HEK293 (cell line): ENCODE results near the gene DDRGK1.
A peak's percentile ranks its signal among the peaks of the same experiment; 100 is the strongest.

ENCODE experiments used
- CTCF ChIA-PET: fragments of 350-600 bp; formaldehyde crosslinking; extraction: SDS; loops from one replicate; lab custom pipeline; 2021; ENCODE audit warnings: antibody characterized with exemption; lab: Yijun Ruan, JAX
- POLR2A ChIA-PET: fragments of 300-600 bp; formaldehyde crosslinking; extraction: SDS; loops from one replicate; lab custom pipeline; 2020; ENCODE audit warnings: antibody characterized with exemption, inconsistent platforms; lab: Yijun Ruan, JAX
- H3K27ac ChIP-seq: fragments of 200-500 bp; sonication (Bioruptor generic); 2 replicates; pipeline ENCODE4 v1.5.1; 2014; ENCODE audit warnings: low read depth, low read length, control low read depth, inconsistent platforms; ENCODE audit errors: extremely low read depth
- H3K36me3 ChIP-seq, 2 experiments: fragments of 200-500 bp in 1 of 2; sonication (Bioruptor generic) in 1 of 2; 1 replicate in 1 of 2; 2 replicates in 1 of 2; pipeline ENCODE4 v1.5.1; 2014 to 2017; ENCODE audit warnings: inconsistent platforms in 2 of 2, low read length in 2 of 2; ENCODE audit not compliant: control insufficient read depth in 2 of 2, insufficient read depth in 1 of 2
- H3K4me1 ChIP-seq: fragments of 200-500 bp; sonication (Bioruptor generic); 2 replicates; pipeline ENCODE4 v1.5.1; 2014; ENCODE audit warnings: mild to moderate bottlenecking, low read length, inconsistent platforms; ENCODE audit not compliant: control insufficient read depth, insufficient read depth
- H3K4me3 ChIP-seq: 2 replicates; pipeline ENCODE4 v1.5.1; 2011; ENCODE audit warnings: low read depth, mild to moderate bottlenecking, control low read depth, low read length, moderate library complexity
- H3K9me3 ChIP-seq: fragments of 200-500 bp; sonication (Bioruptor generic); 2 replicates; pipeline ENCODE4 v1.5.1; 2014; ENCODE audit warnings: low read depth, low read length, inconsistent platforms; ENCODE audit not compliant: control insufficient read depth, insufficient read depth
- EGR2 ChIP-seq: fragments of 450-650 bp; formaldehyde crosslinking; IDR thresholded peaks from 2 replicates; pipeline ENCODE4 v1.5.1; 2016; ENCODE audit warnings: low read depth, missing biosample characterization, missing genetic modification characterization
- GFI1B ChIP-seq: fragments of 450-650 bp; formaldehyde crosslinking; IDR thresholded peaks from 2 replicates; pipeline ENCODE4 v1.5.1; 2016; ENCODE audit warnings: missing biosample characterization, missing genetic modification characterization
- GLIS1 ChIP-seq: fragments of 450-650 bp; formaldehyde crosslinking; IDR thresholded peaks from 2 replicates; pipeline ENCODE4 v1.5.1; 2016; ENCODE audit warnings: missing biosample characterization, missing genetic modification characterization
- HIC1 ChIP-seq: fragments of 450-650 bp; formaldehyde crosslinking; IDR thresholded peaks from 2 replicates; pipeline ENCODE4 v1.5.1; 2016; ENCODE audit warnings: missing biosample characterization, missing genetic modification characterization
- PATZ1 ChIP-seq: fragments of 450-650 bp; formaldehyde crosslinking; IDR thresholded peaks from 2 replicates; pipeline ENCODE4 v1.5.1; 2016; ENCODE audit warnings: missing biosample characterization, missing genetic modification characterization
- TRIM28 ChIP-seq: IDR thresholded peaks from 2 replicates; pipeline ENCODE4 v1.6.1; 2011; ENCODE audit warnings: low read length, control low read depth, borderline replicate concordance
- ZFP3 ChIP-seq: fragments of 450-650 bp; formaldehyde crosslinking; IDR thresholded peaks from 2 replicates; pipeline ENCODE4 v1.5.1; 2016; ENCODE audit warnings: low read depth, missing biosample characterization, missing genetic modification characterization
- ZNF133 ChIP-seq: fragments of 450-650 bp; formaldehyde crosslinking; IDR thresholded peaks from 2 replicates; pipeline ENCODE4 v1.5.1; 2016; ENCODE audit warnings: missing biosample characterization, missing genetic modification characterization
- ZNF391 ChIP-seq: fragments of 450-650 bp; formaldehyde crosslinking; IDR thresholded peaks from 2 replicates; pipeline ENCODE4 v1.5.1; 2016; ENCODE audit warnings: low read depth, missing biosample characterization, missing genetic modification characterization, borderline replicate concordance
- ZNF423 ChIP-seq: fragments of 450-650 bp; formaldehyde crosslinking; IDR thresholded peaks from 2 replicates; pipeline ENCODE4 v1.5.1; 2016; ENCODE audit warnings: missing biosample characterization, missing genetic modification characterization
- ZNF544 ChIP-seq: fragments of 450-650 bp; formaldehyde crosslinking; IDR thresholded peaks from 2 replicates; pipeline ENCODE4 v1.5.0; 2017; ENCODE audit warnings: missing biosample characterization, missing genetic modification characterization
- ZNF600 ChIP-seq: fragments of 450-650 bp; formaldehyde crosslinking; IDR thresholded peaks from 2 replicates; pipeline ENCODE4 v1.5.1; 2016; ENCODE audit warnings: missing biosample characterization, missing genetic modification characterization
- ZSCAN16 ChIP-seq: fragments of 450-650 bp; formaldehyde crosslinking; IDR thresholded peaks from 2 replicates; pipeline ENCODE4 v1.5.1; 2016; ENCODE audit warnings: missing biosample characterization, missing genetic modification characterization
- ZXDB ChIP-seq: fragments of 450-650 bp; formaldehyde crosslinking; IDR thresholded peaks from 2 replicates; pipeline ENCODE4 v1.5.1; 2016; ENCODE audit warnings: missing biosample characterization, missing genetic modification characterization
- TF ChIP-seq, protein P1 (sequence below): fragments of 450-650 bp; formaldehyde crosslinking; IDR thresholded peaks from 2 replicates; pipeline ENCODE4 v1.5.1; 2016; ENCODE audit warnings: missing biosample characterization, missing genetic modification characterization
- TF ChIP-seq, protein P2 (sequence below): fragments of 450-650 bp; formaldehyde crosslinking; IDR thresholded peaks from 2 replicates; pipeline ENCODE4 v1.5.1; 2017; ENCODE audit warnings: missing biosample characterization, missing genetic modification characterization
- TF ChIP-seq, protein P3 (sequence below): fragments of 450-650 bp; formaldehyde crosslinking; IDR thresholded peaks from 2 replicates; pipeline ENCODE4 v1.5.1; 2017; ENCODE audit warnings: missing biosample characterization, missing genetic modification characterization
- TF ChIP-seq, protein P4 (sequence below): fragments of 450-650 bp; formaldehyde crosslinking; IDR thresholded peaks from 2 replicates; pipeline ENCODE4 v1.5.1; 2017; ENCODE audit warnings: missing biosample characterization, missing genetic modification characterization

DDRGK1 gene

DNA sequence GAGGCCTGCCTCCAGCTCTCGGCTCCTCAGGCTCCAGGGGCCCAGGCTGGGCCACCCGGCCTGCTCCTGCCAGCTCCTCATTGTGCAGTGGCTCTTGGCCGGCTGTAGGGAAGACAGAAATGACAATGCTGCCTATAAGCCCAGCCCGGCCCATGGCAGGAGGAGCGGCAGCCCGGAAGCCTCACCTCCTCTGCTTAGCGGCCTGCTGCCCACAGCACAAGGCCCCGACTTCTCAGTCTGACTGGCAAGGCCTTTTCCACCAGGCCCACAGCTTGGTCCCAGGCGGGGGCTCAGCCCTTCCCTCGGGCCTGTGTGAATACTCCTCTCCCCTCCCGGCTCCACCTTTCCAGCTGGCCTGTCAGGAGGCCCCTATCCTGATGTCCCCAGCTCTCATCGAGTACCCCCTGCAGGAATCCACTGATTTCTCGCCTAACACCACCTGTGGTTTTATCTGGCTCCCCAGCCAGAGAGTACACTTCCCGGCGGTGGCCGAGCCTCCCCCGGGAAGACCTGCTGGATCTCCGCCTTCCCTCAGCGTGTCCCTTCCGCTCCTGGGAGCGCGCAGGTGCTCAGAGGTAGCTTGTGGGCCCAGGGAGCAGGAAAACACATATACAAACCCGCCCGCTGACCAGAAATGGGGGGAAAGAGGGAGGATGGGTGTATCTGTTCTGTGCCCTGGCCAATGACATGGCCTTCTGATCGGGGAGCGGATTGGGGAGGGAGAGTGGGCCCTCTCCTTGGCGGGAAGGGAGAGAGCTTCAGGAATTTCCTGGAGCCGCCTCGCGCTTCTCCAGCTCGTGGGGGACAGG lies 963 bp downstream of the DDRGK1 start (continued):
- TF ChIP-seq, protein P1, sequence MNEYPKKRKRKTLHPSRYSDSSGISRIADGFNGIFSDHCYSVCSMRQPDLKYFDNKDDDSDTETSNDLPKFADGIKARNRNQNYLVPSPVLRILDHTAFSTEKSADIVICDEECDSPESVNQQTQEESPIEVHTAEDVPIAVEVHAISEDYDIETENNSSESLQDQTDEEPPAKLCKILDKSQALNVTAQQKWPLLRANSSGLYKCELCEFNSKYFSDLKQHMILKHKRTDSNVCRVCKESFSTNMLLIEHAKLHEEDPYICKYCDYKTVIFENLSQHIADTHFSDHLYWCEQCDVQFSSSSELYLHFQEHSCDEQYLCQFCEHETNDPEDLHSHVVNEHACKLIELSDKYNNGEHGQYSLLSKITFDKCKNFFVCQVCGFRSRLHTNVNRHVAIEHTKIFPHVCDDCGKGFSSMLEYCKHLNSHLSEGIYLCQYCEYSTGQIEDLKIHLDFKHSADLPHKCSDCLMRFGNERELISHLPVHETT (tag by site-specific recombination) = no peak
- TF ChIP-seq ZNF133 (tag by site-specific recombination) = no peak

GRCh38 chr20:3202965-3203314 lies 1.5 kb downstream of the DDRGK1 start:
- peaks cover 3% of the 10 kb centered on the region; the same call in 1 of the 2 replicates for H3K4me1 ChIP-seq
- 0 out of 2 replicates have a peak, but pooled peaks have one; percentile 43 for TF ChIP-seq EGR2 (tag by site-specific recombination)
- peak; percentile 54 for TF ChIP-seq PATZ1 (tag by site-specific recombination)
- TF ChIP-seq, protein P2, sequence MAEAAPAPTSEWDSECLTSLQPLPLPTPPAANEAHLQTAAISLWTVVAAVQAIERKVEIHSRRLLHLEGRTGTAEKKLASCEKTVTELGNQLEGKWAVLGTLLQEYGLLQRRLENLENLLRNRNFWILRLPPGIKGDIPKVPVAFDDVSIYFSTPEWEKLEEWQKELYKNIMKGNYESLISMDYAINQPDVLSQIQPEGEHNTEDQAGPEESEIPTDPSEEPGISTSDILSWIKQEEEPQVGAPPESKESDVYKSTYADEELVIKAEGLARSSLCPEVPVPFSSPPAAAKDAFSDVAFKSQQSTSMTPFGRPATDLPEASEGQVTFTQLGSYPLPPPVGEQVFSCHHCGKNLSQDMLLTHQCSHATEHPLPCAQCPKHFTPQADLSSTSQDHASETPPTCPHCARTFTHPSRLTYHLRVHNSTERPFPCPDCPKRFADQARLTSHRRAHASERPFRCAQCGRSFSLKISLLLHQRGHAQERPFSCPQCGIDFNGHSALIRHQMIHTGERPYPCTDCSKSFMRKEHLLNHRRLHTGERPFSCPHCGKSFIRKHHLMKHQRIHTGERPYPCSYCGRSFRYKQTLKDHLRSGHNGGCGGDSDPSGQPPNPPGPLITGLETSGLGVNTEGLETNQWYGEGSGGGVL (tag by site-specific recombination) = peak; percentile 84
- TF ChIP-seq TRIM28 = no peak
- no peak for TF ChIP-seq HIC1 (tag by site-specific recombination)
- TF ChIP-seq ZNF544 = no peak
- TF ChIP-seq ZSCAN16 (tag by site-specific recombination) = no peak
- TF ChIP-seq ZNF600 = no peak
- no peak for TF ChIP-seq GLIS1 (tag by site-specific recombination)
- peak overlapping the region; percentile 89 for H3K4me3 ChIP-seq
- peak overlapping the region; percentile 96 for H3K27ac ChIP-seq
- H3K9me3 ChIP-seq = no peaks in the 10 kb centered on the region
- peaks cover 34 to 39% of the 10 kb centered on the region in 2 experiments; a peak in 2 of 3 replicates for H3K36me3 ChIP-seq
- CTCF ChIA-PET = interaction anchor here (0.5 to 1.0 kb wide), 5 partner anchors 15 to 332 kb away, joined by 3 to 5 read pairs (median 3); no protein-coding TSS in a partner anchor
- POLR2A ChIA-PET = interaction anchor here (0.6 to 1.8 kb wide), 8 partner anchors 12 to 43 kb away, joined by 3 to 11 read pairs (median 4); partner anchors contain the start of genes FASTKD5, LZTS3 and UBOX5

- Histone ChIP-seq H3K4me1 (peaks cover 3% of the 10 kb centered on the region; the same call in 1 of the 2 replicates), H3K4me3 (no peak overlapping the region), H3K36me3 (peaks cover 61 to 65% of the 10 kb centered on the region in 2 experiments; a peak in 2 of 3 replicates), H3K27ac (no peak overlapping the region), H3K9me3 (no peaks in the 10 kb centered on the region)
- CTCF ChIA-PET = interaction anchor here (0.7 to 1.0 kb wide), 4 partner anchors 14 to 161 kb away, joined by 3 to 6 read pairs (median 4); no protein-coding TSS in a partner anchor
- POLR2A ChIA-PET = interaction anchor here (1.6 kb wide), 1 partner anchor 15 kb away, joined by 4 read pairs; no protein-coding TSS in a partner anchor
- TF ChIP-seq GFI1B (tag by site-specific recombination) (no peak), ZNF391 (tag by site-specific recombination) (no peak), ZXDB (tag by site-specific recombination) (no peak), ZNF423 (tag by site-specific recombination) (no peak), ZFP3 (no peak)
- TF ChIP-seq, protein P3, sequence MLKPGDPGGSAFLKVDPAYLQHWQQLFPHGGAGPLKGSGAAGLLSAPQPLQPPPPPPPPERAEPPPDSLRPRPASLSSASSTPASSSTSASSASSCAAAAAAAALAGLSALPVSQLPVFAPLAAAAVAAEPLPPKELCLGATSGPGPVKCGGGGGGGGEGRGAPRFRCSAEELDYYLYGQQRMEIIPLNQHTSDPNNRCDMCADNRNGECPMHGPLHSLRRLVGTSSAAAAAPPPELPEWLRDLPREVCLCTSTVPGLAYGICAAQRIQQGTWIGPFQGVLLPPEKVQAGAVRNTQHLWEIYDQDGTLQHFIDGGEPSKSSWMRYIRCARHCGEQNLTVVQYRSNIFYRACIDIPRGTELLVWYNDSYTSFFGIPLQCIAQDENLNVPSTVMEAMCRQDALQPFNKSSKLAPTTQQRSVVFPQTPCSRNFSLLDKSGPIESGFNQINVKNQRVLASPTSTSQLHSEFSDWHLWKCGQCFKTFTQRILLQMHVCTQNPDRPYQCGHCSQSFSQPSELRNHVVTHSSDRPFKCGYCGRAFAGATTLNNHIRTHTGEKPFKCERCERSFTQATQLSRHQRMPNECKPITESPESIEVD (tag by site-specific recombination) = no peak
- TF ChIP-seq, protein P4, sequence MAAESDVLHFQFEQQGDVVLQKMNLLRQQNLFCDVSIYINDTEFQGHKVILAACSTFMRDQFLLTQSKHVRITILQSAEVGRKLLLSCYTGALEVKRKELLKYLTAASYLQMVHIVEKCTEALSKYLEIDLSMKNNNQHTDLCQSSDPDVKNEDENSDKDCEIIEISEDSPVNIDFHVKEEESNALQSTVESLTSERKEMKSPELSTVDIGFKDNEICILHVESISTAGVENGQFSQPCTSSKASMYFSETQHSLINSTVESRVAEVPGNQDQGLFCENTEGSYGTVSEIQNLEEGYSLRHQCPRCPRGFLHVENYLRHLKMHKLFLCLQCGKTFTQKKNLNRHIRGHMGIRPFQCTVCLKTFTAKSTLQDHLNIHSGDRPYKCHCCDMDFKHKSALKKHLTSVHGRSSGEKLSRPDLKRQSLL (tag by site-specific recombination) = no peak
Observed at GRCh38 chr20:3199976-3200755, 4.3 kb downstream of the DDRGK1 start.
